GM12891 (cell line): Measurements from ENCODE around the gene CEP55.
"Not testable (repeated sequence)": the region's sequence is repeated elsewhere in the genome, so short reads cannot be mapped to it uniquely, and the experiment has no call there.

Experiments
- DNase-seq: peaks from one replicate; pipeline ENCODE4 v3.0.0; 2011; ENCODE audit warnings: low spot score; ENCODE audit not compliant: insufficient read length
- FAIRE-seq: peaks from 2 replicates; lab custom pipeline; 2011; peaks lifted over from hg19 to GRCh38; lab: Jason Lieb, UNC
- PAX5 ChIP-seq: IDR thresholded peaks from 2 replicates; pipeline ENCODE4 v1.6.1; 2011; ENCODE audit warnings: low read length, moderate library complexity, mild to moderate bottlenecking; ENCODE audit not compliant: insufficient read depth, severe bottlenecking
- POLR2A ChIP-seq: IDR thresholded peaks from 2 replicates; pipeline ENCODE4 v1.6.1; 2011; ENCODE audit warnings: low read depth, low read length, control low read depth
- POLR2AphosphoS5 ChIP-seq: IDR thresholded peaks from 2 replicates; pipeline ENCODE4 v1.6.1; 2011; ENCODE audit warnings: low read depth, low read length, control low read depth
- POU2F2 ChIP-seq: IDR thresholded peaks from 2 replicates; pipeline ENCODE4 v1.6.1; 2011; ENCODE audit warnings: low read depth, mild to moderate bottlenecking, control low read depth, low read length, moderate library complexity
- SPI1 ChIP-seq: IDR thresholded peaks from 2 replicates; pipeline ENCODE4 v1.6.1; 2011; ENCODE audit warnings: low read depth, low read length, control low read depth
- TAF1 ChIP-seq: IDR thresholded peaks from 2 replicates; pipeline ENCODE4 v1.6.1; 2011; ENCODE audit warnings: low read depth, low read length, control low read depth

Gene CEP55

GRCh38 chr10:93541402-93542357 lies 45.3 kb downstream of the CEP55 start:
- FAIRE-seq (no peak), DNase-seq (no peak)
- no peak for TF ChIP-seq PAX5
- TF ChIP-seq TAF1 = no peak
- no peak for TF ChIP-seq POLR2AphosphoS5
- no peak for TF ChIP-seq POU2F2
- TF ChIP-seq SPI1 = no peak
- no peak for TF ChIP-seq POLR2A

GRCh38 chr10:93542358-93542791 lies 46.0 kb downstream of the CEP55 start:
- TF ChIP-seq POLR2A (no peak), PAX5 (no peak), POLR2AphosphoS5 (no peak), SPI1 (no peak), TAF1 (no peak), POU2F2 (no peak)
- DNase-seq (no peak), FAIRE-seq (no peak)

GRCh38 chr10:93546995-93547394 lies 50.6 kb downstream of the CEP55 start:
- not testable (repeated sequence) for DNase-seq, FAIRE-seq

- FAIRE-seq (no peak), DNase-seq (no peak)
- no peak for TF ChIP-seq TAF1
- TF ChIP-seq PAX5 = no peak
- TF ChIP-seq POU2F2 = no peak
- TF ChIP-seq POLR2A = no peak
- no peak for TF ChIP-seq POLR2AphosphoS5
- TF ChIP-seq SPI1 = no peak
Observed at GRCh38 chr10:93547522-93547921, 51.1 kb downstream of the CEP55 start.

- FAIRE-seq (no peak), DNase-seq (no peak)
- no peak for TF ChIP-seq TAF1
- no peak for TF ChIP-seq SPI1
- no peak for TF ChIP-seq PAX5
- no peak for TF ChIP-seq POLR2A
- TF ChIP-seq POLR2AphosphoS5 = no peak
- no peak for TF ChIP-seq POU2F2
Observed at GRCh38 chr10:93548376-93549071, 52.1 kb downstream of the CEP55 start.

- FAIRE-seq = no peak
- no peak for DNase-seq
- TF ChIP-seq POU2F2 = no peak
- TF ChIP-seq PAX5 = no peak
- TF ChIP-seq POLR2A = no peak
- TF ChIP-seq SPI1 = no peak
- TF ChIP-seq TAF1 = no peak
- no peak for TF ChIP-seq POLR2AphosphoS5
Observed at GRCh38 chr10:93550606-93551005, 54.2 kb downstream of the CEP55 start.

GRCh38 chr10:93552780-93553179 lies 56.4 kb downstream of the CEP55 start:
- no peak for TF ChIP-seq POU2F2
- TF ChIP-seq POLR2AphosphoS5 = no peak
- TF ChIP-seq POLR2A = no peak
- TF ChIP-seq SPI1 = no peak
- TF ChIP-seq PAX5 = no peak
- TF ChIP-seq TAF1 = no peak
- no peak for FAIRE-seq
- no peak for DNase-seq

- TF ChIP-seq SPI1 (no peak), POLR2AphosphoS5 (no peak), PAX5 (no peak), POLR2A (no peak), POU2F2 (no peak)
- DNase-seq (no peak), FAIRE-seq (no peak)
Observed at GRCh38 chr10:93553482-93554315, 57.3 kb downstream of the CEP55 start.

- no peak for DNase-seq
- no peak for TF ChIP-seq POLR2A
- no peak for TF ChIP-seq TAF1
- no peak for TF ChIP-seq PAX5
- no peak for TF ChIP-seq POLR2AphosphoS5
- TF ChIP-seq SPI1 = no peak
- no peak for TF ChIP-seq POU2F2
- no peak for FAIRE-seq
Observed at GRCh38 chr10:93554316-93554663, 57.9 kb downstream of the CEP55 start.
